T-helper 1 cell (primary cell): ENCODE results near the gene RAPGEF1.
A peak's percentile ranks its signal among the peaks of the same experiment; 100 is the strongest.
"Not testable (repeated sequence)": the region's sequence is repeated elsewhere in the genome, so short reads cannot be mapped to it uniquely, and the experiment has no call there.

Experiments
- DNase-seq, 5 donors: peaks; one replicate each; pipeline ENCODE4 v3.0.0-alpha.2; 2012 to 2020
- total RNA-seq, 4 donors: gene quantifications; one replicate each; lab custom pipeline; 2026; lab: John Stamatoyannopoulos, UW

The RAPGEF1 gene, protein sequence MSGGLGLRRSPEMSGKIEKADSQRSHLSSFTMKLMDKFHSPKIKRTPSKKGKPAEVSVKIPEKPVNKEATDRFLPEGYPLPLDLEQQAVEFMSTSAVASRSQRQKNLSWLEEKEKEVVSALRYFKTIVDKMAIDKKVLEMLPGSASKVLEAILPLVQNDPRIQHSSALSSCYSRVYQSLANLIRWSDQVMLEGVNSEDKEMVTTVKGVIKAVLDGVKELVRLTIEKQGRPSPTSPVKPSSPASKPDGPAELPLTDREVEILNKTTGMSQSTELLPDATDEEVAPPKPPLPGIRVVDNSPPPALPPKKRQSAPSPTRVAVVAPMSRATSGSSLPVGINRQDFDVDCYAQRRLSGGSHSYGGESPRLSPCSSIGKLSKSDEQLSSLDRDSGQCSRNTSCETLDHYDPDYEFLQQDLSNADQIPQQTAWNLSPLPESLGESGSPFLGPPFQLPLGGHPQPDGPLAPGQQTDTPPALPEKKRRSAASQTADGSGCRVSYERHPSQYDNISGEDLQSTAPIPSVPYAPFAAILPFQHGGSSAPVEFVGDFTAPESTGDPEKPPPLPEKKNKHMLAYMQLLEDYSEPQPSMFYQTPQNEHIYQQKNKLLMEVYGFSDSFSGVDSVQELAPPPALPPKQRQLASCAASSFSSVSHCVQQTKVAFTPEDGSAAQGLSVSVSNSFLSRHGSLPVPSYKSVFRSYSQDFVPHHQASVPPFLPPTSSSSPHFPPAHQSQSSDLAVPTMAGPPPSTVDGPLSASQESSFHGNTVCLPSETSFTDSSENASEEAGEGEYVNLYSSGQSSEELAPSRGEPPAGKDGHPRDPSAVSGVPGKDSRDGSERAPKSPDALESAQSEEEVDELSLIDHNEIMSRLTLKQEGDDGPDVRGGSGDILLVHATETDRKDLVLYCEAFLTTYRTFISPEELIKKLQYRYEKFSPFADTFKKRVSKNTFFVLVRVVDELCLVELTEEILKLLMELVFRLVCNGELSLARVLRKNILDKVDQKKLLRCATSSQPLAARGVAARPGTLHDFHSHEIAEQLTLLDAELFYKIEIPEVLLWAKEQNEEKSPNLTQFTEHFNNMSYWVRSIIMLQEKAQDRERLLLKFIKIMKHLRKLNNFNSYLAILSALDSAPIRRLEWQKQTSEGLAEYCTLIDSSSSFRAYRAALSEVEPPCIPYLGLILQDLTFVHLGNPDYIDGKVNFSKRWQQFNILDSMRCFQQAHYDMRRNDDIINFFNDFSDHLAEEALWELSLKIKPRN (N-terminal part only)
- 206 to 305 (median 296) reads per million in 4 donors for total RNA-seq

DNA sequence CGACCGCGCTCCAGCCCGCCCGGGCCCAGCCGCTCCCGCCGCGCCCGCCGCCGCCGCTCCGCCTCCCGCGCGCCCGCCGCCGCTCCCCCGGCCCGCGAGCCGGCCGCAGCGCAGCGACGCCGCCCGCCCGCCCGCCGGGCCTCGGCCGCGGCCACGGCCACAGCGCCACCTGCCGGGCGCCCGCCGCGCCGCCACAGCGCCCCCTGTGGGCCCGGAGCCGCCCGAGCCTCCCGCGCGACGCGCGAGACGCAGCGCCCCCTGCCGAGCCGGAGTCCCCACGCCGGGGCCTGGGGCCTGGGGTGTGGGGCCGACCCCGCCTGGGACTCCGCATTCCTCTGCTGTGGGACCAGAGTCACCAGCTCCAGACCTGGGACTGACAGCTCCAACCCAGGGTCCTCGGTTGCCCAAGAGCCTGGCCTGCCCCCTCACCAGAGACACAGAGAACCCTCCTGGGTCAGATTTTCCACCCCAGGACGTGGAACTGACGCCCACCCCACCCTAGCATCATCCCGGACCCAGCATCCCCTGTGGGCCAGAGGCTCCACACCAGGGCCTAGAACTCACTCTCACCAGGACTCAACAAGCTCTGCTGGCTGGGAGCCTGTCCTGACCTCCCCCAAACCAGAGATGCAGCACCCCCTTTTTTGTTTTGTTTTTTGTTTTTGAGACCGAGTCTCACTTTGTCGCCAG lies at the start of gene RAPGEF1:
Gene RAPGEF1, minus strand, starts transcription at position 118 of the 690 bp plus-strand sequence. CDS start 246 bp downstream, outside the sequence.
- peak; percentile 63 to 80 (median 73) for DNase-seq

- DNase-seq, result no peak
Observed at GRCh38 chr9:131788851-131789250, 49.0 kb upstream of the RAPGEF1 start.

- DNase-seq, result no peak
Observed at GRCh38 chr9:131787838-131788237, 48.0 kb upstream of the RAPGEF1 start.

GRCh38 chr9:131784748-131785501 lies 45.0 kb upstream of the RAPGEF1 start:
- no peak for DNase-seq

GRCh38 chr9:131781069-131781468 lies 41.2 kb upstream of the RAPGEF1 start:
- no peak for DNase-seq

GRCh38 chr9:131776473-131776872 lies 36.6 kb upstream of the RAPGEF1 start:
- no peak for DNase-seq

- DNase-seq, result no peak
Observed at GRCh38 chr9:131776036-131776435, 36.2 kb upstream of the RAPGEF1 start.

DNA sequence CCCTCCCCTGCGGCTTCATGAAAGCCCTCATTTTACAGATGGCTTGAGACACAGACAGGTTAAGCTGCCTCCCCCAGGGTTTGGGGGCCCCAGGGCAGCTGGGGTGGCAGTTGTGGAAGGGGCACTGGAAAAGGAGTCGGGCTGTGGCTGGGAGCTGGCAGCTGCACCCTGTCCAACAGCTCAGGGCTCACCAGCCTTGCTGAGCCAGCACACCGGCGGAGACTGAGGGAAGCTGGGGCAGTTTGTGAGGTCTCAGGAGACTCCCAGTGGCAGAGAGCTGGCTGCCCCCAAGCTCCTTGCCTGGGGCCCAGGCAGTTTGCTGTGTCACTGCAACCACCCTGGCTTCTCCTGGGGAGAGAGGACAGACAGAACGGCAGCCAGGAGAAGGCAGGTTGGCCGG lies 34.8 kb upstream of the RAPGEF1 start:
- DNase-seq, result no peak

GRCh38 chr9:131773911-131774379 lies 34.1 kb upstream of the RAPGEF1 start:
- DNase-seq, result peak in 2 of 5 donors; percentile 14 to 19

DNA sequence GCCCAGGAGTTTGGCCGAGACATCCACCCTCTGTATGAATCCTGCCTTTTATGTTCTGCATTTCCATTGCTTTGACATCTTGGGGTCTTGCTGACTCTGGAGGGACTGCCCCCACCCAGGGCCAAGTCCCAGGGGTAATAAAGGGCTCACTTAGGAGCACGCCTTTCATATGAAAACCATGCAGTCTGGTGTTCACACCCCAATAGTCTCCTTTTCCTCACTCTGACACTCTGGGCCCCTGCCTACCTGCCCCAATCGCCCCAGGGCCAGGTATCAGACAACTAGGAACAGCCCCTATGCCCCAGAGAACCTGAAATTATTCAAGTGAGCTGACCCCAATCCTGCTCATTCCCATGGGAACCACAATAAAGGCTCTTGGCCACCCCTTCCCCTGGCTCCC lies 33.1 kb upstream of the RAPGEF1 start:
- DNase-seq, result no peak

- no peak for DNase-seq
Observed at GRCh38 chr9:131771646-131772045, 31.8 kb upstream of the RAPGEF1 start.

- no peak for DNase-seq
Observed at GRCh38 chr9:131769361-131769760, 29.5 kb upstream of the RAPGEF1 start.

DNA sequence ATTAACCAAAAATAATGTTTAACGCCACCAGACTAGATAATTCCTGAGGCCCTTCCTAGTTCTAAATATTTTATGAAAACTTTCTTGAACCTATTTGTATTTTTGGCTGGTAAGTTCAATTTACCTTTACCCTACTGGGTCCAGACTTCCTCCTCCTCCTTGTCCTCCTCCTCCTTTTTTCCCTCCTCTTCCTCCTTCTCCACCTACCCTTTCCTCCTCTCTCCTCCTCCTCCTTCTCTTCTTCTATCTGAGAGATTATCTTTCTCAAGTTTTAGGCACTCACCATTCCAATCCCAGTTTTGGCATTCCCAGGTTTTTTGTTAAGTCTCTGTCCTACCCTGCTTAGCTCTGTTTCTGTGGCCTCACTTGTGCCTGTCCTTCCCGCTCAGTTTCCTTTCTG lies 24.7 kb upstream of the RAPGEF1 start:
- DNase-seq, result no peak

DNA sequence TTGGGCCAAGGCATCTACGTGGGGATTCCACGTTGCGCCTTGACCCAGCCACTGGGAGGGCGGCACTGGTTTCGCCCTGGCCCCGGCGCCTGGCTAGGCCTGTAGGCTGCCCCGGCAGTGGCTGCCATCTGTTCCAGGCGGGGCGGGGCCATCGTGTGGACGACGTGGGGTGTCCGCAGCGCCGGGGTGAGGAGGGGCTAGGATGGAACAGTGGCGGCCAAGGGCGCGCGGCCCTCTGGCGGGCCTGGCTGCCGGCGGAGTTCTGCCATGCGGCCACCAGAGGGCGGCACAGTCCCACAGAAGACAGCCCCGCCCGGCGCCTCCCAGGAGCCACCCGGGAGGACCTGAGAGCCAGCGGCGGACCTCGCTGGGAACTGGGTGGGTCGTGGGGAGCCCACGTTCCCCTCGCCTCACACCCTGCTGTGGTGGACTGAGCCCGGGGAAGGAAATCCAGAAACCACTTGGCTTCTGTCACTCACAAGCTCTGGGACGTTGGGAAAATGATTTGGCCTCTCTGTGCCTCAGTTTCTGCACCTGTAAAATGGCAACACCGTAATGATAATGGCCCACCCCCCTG lies 22.6 kb upstream of the RAPGEF1 start:
- DNase-seq, result peak; percentile 57 to 70 (median 68)

DNA sequence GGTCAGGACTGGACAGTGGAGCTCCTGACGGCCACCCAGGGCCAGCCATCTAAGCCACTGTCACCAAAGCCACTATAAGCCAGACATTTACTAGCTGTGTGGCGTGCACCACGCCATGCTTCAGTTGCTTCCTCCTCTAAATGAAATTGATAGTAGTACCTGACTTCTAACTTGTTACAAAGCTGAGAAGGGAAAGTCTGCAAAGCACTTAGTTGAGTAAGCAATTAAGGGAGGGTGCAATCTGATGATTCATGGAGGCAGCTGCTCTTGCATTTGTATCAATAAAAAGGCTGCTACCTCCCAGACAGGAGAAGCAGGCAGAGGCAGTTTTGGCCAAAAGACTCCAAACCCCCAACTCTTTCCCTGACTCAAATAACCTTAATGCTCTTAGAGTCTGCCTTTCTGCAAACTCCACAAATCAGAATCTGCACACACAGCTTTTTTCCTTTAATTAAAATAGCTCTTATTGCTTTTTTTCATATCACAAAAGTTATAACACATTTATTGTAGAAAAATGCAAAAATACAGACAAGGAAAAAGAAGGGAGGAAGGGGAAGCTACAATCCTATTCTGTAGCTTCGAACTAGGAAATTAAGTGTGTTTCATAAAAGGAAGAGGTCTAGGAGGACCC lies 19.3 kb upstream of the RAPGEF1 start:
- no peak for DNase-seq

DNA sequence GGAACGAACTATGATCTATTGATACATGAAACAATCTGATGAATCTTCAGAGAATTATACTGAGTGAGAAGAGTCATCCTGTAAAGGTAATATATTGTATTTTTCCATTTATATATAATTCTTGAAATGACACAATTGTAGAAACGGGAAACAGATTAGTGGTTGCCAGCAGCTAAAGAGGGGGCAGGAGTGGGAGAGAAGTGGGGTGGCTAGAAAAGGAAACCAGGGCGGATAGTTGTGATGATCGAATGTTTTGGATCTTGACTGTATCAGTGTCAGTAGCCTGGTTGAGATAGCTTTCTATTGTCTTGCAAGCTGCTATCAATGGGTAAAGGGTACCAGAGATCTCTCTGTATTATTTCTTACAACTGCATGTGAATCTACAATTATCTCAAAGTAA lies 17.7 kb upstream of the RAPGEF1 start:
- DNase-seq, result no peak

- DNase-seq, result peak; percentile 63 to 84 (median 78)
Observed at GRCh38 chr9:131755541-131756198, 15.8 kb upstream of the RAPGEF1 start.

- no peak for DNase-seq
Observed at GRCh38 chr9:131754846-131755245, 15.0 kb upstream of the RAPGEF1 start.

DNA sequence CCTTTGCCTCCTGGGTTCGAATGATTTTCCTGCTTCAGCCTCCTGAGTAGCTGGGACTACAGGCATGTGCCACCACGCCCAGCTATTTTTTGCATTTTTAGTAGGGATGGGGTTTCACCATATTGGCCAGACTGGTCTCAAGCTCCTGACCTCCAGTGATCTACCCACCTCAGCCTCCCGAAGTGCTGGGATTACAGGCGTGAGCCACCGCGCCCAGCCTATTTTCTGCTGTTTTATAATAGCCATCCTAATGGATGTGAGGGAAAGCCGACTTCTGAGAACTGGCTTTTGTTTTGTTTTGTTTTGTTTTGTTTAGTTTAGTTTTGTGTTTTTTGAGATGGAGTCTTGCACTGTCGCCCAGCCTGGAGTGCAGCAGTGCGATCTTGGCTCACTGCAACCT lies 13.9 kb upstream of the RAPGEF1 start:
- not testable (repeated sequence) for DNase-seq
